ENCODE measurements around the gene KIAA0513. TPM values are rescaled to one million over a fixed set of nuclear protein-coding genes. Genes with fewer than 3 reads are reported as not detected.

Gene KIAA0513
- total and polyA plus RNA-seq, 2 donors (not counting 3 experiments of a cell fraction or from before 2014, with no cell fraction given), result 1.8 to 4.3 TPM

- intact Hi-C loops (cut with micrococcal nuclease) (no loop called here), dilution Hi-C loops (cut with MboI; ENCODE audit: extremely low pct_ligation_motif_present, low sequenced_read_pairs) (no loop called here)
- no TSS peak for BruUV-seq (replicated peaks)
Measured at GRCh38 chr16:85064186-85064585, 36.6 kb downstream of the KIAA0513 start.

More at GRCh38 chr16:85064186-85064585, 36.6 kb downstream of the KIAA0513 start:
- CTCF ChIA-PET, result interaction anchor here (0.6 kb wide), 1 partner anchor 8 kb away, joined by 5 read pairs; no protein-coding TSS in a partner anchor
- Histone ChIP-seq H3K9ac (replicated peaks; ENCODE audit: extremely low read depth, insufficient read depth, low read length) (no peak overlapping the region), H3K27me3 (ENCODE audit: control insufficient read depth in 2 of 2, insufficient read depth in 2 of 2, low read length in 2 of 2) (no peaks in the 10 kb centered on the region), H3K9me1 (replicated peaks; ENCODE audit: control insufficient read depth, extremely low read depth, insufficient read depth, low read length) (no peaks in the 10 kb centered on the region), H3K4me2 (ENCODE audit: insufficient read depth, low read length) (no peak overlapping the region), H4K20me1 (replicated peaks; ENCODE audit: control insufficient read depth, extremely low read depth, insufficient read depth, low read length) (no peaks in the 10 kb centered on the region), H3K27ac (ENCODE audit: insufficient read depth, low read depth, low read length) (no peak overlapping the region), H3K4me1 (ENCODE audit: control insufficient read depth, extremely low read depth, insufficient read depth, low read length) (peaks cover 3% of the 10 kb centered on the region), H3K79me2 (ENCODE audit: control insufficient read depth, insufficient read depth, low read length) (no peaks in the 10 kb centered on the region), H3K4me3 (replicated peaks in 1 of 3; ENCODE audit: insufficient read depth in 1 of 3, low read depth in 1 of 3, low read length in 3 of 3) (no peak overlapping the region), H3K9me3 (replicated peaks; ENCODE audit: control insufficient read depth, insufficient read depth, low read length) (no peaks in the 10 kb centered on the region), H2AFZ (ENCODE audit: low read depth, low read length) (no peak overlapping the region), H3K36me3 (ENCODE audit: control insufficient read depth in 2 of 2, extremely low read depth in 1 of 2, insufficient read depth in 2 of 2, low read length in 2 of 2) (no peaks in the 10 kb centered on the region)
- TF ChIP-seq MYC (IDR thresholded peaks at IDR 0.05; ENCODE audit: low read depth, low read length) (no peak), JUN (IDR thresholded peaks at IDR 0.05; ENCODE audit: borderline replicate concordance, insufficient read depth, insufficient read length, low read depth) (no peak), POLR2AphosphoS5 (IDR thresholded peaks at IDR 0.05; ENCODE audit: insufficient read depth, low read depth, low read length) (no peak), FOS (IDR thresholded peaks at IDR 0.05; ENCODE audit: borderline replicate concordance, insufficient read depth, low read length) (no peak), POLR2A (IDR thresholded peaks at IDR 0.05; ENCODE audit: low read depth, low read length) (no peak), GATA2 (IDR thresholded peaks at IDR 0.05; ENCODE audit: insufficient read depth, insufficient read length, low read depth, low read length) (no peak), EZH2 (IDR thresholded peaks at IDR 0.05; ENCODE audit: borderline replicate concordance, low read depth, low read length, severe bottlenecking) (no peak)
- TF ChIP-seq, protein P1, sequence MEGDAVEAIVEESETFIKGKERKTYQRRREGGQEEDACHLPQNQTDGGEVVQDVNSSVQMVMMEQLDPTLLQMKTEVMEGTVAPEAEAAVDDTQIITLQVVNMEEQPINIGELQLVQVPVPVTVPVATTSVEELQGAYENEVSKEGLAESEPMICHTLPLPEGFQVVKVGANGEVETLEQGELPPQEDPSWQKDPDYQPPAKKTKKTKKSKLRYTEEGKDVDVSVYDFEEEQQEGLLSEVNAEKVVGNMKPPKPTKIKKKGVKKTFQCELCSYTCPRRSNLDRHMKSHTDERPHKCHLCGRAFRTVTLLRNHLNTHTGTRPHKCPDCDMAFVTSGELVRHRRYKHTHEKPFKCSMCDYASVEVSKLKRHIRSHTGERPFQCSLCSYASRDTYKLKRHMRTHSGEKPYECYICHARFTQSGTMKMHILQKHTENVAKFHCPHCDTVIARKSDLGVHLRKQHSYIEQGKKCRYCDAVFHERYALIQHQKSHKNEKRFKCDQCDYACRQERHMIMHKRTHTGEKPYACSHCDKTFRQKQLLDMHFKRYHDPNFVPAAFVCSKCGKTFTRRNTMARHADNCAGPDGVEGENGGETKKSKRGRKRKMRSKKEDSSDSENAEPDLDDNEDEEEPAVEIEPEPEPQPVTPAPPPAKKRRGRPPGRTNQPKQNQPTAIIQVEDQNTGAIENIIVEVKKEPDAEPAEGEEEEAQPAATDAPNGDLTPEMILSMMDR (IDR thresholded peaks at IDR 0.05; ENCODE audit: extremely low read depth in 1 of 2, insufficient read depth in 1 of 2, low read depth in 1 of 2, low read length in 2 of 2), result no peak
- TF ChIP-seq, protein P2, sequence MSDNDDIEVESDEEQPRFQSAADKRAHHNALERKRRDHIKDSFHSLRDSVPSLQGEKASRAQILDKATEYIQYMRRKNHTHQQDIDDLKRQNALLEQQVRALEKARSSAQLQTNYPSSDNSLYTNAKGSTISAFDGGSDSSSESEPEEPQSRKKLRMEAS (IDR thresholded peaks at IDR 0.05; ENCODE audit: insufficient read depth, insufficient read length), result no peak
- DNase-seq (ENCODE audit: low read depth, low spot score) (no peak), FAIRE-seq (no peak)
- POLR2A ChIA-PET, result no interaction called here

Measured in endothelial cell of umbilical vein (primary cell).